Articular chondrocyte of knee joint (primary cell): ENCODE results near the gene RTN4RL1. TPM values are rescaled to one million over a fixed set of nuclear protein-coding genes. Genes with fewer than 3 reads are reported as not detected.
A peak's percentile ranks its signal among the peaks of the same experiment; 100 is the strongest.

Experiments used
- small RNA-seq: library from RNA; depleted of rRNA; stranded (forward); fragments of <200 nt; gene quantifications from one replicate; pipeline ENCODE3, GENCODE V24; 2012
- total RNA-seq: library from RNA; depleted of rRNA; stranded (reverse); fragments of >200 nt; gene quantifications from 2 replicates; pipeline ENCODE4 v1.2.3, GENCODE V29; 2012

Gene RTN4RL1, protein sequence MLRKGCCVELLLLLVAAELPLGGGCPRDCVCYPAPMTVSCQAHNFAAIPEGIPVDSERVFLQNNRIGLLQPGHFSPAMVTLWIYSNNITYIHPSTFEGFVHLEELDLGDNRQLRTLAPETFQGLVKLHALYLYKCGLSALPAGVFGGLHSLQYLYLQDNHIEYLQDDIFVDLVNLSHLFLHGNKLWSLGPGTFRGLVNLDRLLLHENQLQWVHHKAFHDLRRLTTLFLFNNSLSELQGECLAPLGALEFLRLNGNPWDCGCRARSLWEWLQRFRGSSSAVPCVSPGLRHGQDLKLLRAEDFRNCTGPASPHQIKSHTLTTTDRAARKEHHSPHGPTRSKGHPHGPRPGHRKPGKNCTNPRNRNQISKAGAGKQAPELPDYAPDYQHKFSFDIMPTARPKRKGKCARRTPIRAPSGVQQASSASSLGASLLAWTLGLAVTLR
- 8.4 and 13.0 TPM in 2 replicates for total RNA-seq

GRCh38 chr17:2025220-2025621, at the start of gene RTN4RL1:
Gene RTN4RL1, minus strand, starts transcription at chr17:2025334. Its CDS starts 469 bp downstream, at chr17:2024865.

DNA sequence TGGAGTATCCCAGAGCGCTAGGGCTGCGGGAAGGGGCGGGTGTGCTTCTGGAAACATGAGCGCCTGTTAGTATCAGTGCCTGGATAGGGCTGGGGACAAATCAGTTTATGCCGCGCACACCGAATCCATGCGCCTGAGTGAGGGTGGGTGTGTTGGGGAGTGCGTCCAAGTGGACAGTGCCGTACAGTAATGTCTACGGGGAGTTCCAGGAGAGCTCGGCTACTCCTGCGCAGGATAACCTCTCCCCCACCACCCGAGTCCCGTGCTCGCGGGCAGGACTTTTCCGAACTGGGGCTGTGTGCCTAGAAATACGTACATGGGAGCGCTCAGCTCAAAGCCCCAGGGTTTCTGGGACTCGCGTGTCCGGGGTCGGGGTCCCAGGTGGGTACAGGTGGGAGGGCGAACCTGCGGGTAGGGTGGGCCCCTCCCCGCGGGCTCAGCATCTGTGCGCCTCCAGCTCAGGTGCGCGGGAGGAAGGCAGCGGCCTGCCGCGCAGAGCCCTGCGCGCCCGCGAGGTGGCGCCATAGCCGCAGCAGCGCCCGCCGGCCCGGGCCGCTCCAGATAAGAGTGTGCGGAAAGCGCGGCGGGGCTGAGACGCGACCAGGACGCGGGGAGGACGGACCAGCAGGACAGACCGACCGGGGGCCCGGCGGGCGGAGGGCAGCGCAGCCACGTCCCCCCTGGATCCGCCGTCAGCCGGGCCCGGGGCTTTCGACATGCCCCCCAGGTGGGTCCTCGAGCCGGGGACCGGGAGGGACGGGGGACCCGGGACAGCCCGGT, 29.6 kb upstream of the RTN4RL1 start, which contains the start of gene HIC1:
Gene HIC1, plus strand, starts transcription at position 592 of the 780 bp plus-strand sequence. CDS start 1,588 bp downstream, outside the sequence.

GRCh38 chr17:2041561-2042389, 16.6 kb upstream of the RTN4RL1 start, which contains the start of gene OVCA2:
Gene OVCA2, plus strand, starts transcription at chr17:2042022. Its CDS starts 26 bp downstream, at chr17:2042048.

GRCh38 chr17:2029911-2030778, 5.0 kb upstream of the RTN4RL1 start, which contains the start of gene DPH1:
Gene DPH1, plus strand, starts transcription at chr17:2030153. Its CDS starts 17 bp downstream, at chr17:2030170.

Small RNA genes within 50 kb of the gene (small RNA-seq; reads per million reads assigned to genes)
- gene AC090617.9, result not detected
- 76.5 reads per million, percentile 97 among the genes with 10 or more reads in this experiment for gene MIR132
- 3.7 reads per million, percentile 86 among the genes with 10 or more reads in this experiment for gene MIR212
- not detected for gene OVCA2

Other genes with a start within 250 kb of the RTN4RL1 start
- 11.2 and 11.8 TPM in 2 replicates for gene SMYD4, start 195.4 kb downstream of the RTN4RL1 start, total RNA-seq
- gene RPA1, start 195.3 kb downstream of the RTN4RL1 start, total RNA-seq, result 25.2 TPM in 2 replicates
- gene DPH1, start 4.8 kb upstream of the RTN4RL1 start, total RNA-seq, result 40.6 and 52.0 TPM in 2 replicates
- 39.3 and 44.9 TPM in 2 replicates for gene OVCA2, start 16.7 kb upstream of the RTN4RL1 start, total RNA-seq
- gene HIC1, start 29.8 kb upstream of the RTN4RL1 start, total RNA-seq, result 7.6 and 12.9 TPM in 2 replicates